Measurements from ENCODE around the gene PLCB4.

Gene PLCB4

GRCh38 chr20:9286501-9287461 lies 217.9 kb downstream of the PLCB4 start:
- no peak for DNase-seq (ENCODE audit: low spot score)
- no peak overlapping the region for H3K4me3 ChIP-seq
- no peak overlapping the region for H3K27ac ChIP-seq
- TF ChIP-seq CTCF (IDR thresholded peaks at IDR 0.05) = no peak

GRCh38 chr20:9287826-9288225 lies 218.9 kb downstream of the PLCB4 start:
- Histone ChIP-seq H3K4me3 (no peak overlapping the region), H3K27ac (no peak overlapping the region)
- DNase-seq (ENCODE audit: low spot score) = no peak
- TF ChIP-seq CTCF (IDR thresholded peaks at IDR 0.05) = no peak

GRCh38 chr20:9290331-9290730 lies 221.4 kb downstream of the PLCB4 start:
- Histone ChIP-seq H3K27ac (no peak overlapping the region), H3K4me3 (no peak overlapping the region)
- TF ChIP-seq CTCF (IDR thresholded peaks at IDR 0.05) = no peak
- no peak for DNase-seq (ENCODE audit: low spot score)

DNA sequence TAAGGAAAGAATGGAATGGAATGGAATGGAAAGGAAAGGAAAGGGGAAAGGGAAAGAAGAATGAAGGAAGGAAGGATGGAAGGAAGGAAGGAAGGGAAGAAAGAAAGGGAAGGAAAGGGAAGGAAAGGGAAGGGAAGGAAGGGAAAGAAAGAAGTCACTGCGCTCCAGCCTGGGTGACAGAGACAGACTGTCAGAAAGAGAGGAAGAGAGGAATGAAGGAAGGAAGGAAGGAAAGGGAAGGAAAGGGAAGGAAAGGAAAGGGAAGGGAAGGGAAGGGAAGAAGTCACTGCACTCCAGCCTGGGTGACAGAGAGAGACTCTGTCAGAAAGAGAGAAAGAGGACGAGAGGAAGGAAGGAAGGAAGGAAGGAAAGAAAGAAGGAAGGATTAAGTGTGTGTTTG lies 224.3 kb downstream of the PLCB4 start:
- no peak for DNase-seq (ENCODE audit: low spot score)
- Histone ChIP-seq H3K27ac (no peak overlapping the region), H3K4me3 (no peak overlapping the region)
- no peak for TF ChIP-seq CTCF (IDR thresholded peaks at IDR 0.05)

DNA sequence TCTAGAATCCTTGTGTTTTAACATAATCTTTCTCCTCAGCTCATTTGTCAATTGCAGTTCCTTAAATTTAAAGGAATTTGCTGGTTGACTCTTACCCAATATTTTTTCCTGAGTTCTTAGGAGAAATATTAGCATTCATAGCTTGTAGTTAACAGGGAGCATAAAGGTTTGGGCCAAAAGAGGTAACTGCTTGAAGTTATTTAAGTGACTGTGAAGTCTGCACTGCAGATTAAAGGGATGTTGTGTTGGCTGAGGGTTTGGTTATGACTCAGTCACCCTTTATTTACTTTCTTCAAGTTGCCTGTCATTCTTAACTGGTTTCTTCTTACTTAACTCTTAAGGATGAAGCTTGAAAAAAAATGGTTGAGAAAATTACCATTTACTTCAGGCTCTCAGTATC lies 225.2 kb downstream of the PLCB4 start:
- Histone ChIP-seq H3K27ac (no peak overlapping the region), H3K4me3 (no peak overlapping the region)
- no peak for DNase-seq (ENCODE audit: low spot score)
- no peak for TF ChIP-seq CTCF (IDR thresholded peaks at IDR 0.05)

- H3K27ac ChIP-seq = no peak overlapping the region
- no peak for DNase-seq (ENCODE audit: low spot score)
- no peak for TF ChIP-seq CTCF (IDR thresholded peaks at IDR 0.05)
- no peak overlapping the region for H3K4me3 ChIP-seq
These were observed 230.0 kb downstream of the PLCB4 start for GRCh38 chr20:9298906-9299305.

- TF ChIP-seq CTCF (IDR thresholded peaks at IDR 0.05) = no peak
- Histone ChIP-seq H3K4me3 (no peak overlapping the region), H3K27ac (no peak overlapping the region)
- DNase-seq (ENCODE audit: low spot score) = no peak
These were observed 231.2 kb downstream of the PLCB4 start for GRCh38 chr20:9300080-9300479.

Measured in coronary artery (tissue), 2 donors.